ENCODE results near the gene ANGPTL1.

ANGPTL1 gene

DNA sequence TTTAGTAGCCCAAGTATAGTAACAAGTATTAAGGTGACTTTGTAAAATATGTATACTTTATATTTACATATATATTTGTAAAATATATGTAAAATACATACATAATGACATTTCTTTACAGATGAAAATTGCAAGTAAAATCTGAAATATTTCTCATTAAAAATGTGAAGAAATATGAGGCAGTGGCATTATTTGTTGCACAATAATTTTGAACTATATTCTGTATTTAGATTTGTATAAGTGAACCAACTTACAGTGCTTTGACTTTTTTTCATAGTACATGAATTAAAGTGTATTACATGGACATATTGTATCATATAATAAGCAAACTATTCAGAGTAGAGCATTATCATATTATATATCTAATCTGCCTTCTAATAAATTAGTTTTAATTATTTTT is 60.3 kb downstream of the ANGPTL1 start:
- no peak for FAIRE-seq
- no peak for DNase-seq (ENCODE audit: insufficient read length, low spot score)
- TF ChIP-seq, protein P1, sequence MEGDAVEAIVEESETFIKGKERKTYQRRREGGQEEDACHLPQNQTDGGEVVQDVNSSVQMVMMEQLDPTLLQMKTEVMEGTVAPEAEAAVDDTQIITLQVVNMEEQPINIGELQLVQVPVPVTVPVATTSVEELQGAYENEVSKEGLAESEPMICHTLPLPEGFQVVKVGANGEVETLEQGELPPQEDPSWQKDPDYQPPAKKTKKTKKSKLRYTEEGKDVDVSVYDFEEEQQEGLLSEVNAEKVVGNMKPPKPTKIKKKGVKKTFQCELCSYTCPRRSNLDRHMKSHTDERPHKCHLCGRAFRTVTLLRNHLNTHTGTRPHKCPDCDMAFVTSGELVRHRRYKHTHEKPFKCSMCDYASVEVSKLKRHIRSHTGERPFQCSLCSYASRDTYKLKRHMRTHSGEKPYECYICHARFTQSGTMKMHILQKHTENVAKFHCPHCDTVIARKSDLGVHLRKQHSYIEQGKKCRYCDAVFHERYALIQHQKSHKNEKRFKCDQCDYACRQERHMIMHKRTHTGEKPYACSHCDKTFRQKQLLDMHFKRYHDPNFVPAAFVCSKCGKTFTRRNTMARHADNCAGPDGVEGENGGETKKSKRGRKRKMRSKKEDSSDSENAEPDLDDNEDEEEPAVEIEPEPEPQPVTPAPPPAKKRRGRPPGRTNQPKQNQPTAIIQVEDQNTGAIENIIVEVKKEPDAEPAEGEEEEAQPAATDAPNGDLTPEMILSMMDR (IDR thresholded peaks at IDR 0.05; ENCODE audit: insufficient read depth, missing control alignments): no peak

DNA sequence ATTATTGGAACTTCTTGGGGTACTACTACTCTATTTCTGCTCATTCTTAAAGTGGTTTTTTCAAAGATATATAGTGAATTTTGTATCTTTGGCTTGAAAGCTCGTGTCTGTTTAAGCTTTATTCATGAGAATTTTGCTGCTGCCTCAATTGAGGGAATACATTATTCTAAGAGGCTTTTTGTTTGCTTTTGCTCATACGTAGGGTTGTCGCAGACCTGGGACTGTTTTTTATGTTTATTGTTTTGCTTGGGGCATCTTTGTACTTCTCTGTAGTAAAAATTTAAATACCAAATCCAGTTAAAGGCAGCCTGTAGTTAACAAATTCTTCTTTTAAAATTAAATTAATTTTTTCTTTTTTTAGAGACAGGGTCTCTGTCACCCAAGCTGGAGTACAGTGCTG is 62.3 kb downstream of the ANGPTL1 start:
- TF ChIP-seq, protein P1 (IDR thresholded peaks at IDR 0.05; ENCODE audit: insufficient read depth, missing control alignments): no peak
- FAIRE-seq (no peak), DNase-seq (ENCODE audit: insufficient read length, low spot score) (no peak)

DNA sequence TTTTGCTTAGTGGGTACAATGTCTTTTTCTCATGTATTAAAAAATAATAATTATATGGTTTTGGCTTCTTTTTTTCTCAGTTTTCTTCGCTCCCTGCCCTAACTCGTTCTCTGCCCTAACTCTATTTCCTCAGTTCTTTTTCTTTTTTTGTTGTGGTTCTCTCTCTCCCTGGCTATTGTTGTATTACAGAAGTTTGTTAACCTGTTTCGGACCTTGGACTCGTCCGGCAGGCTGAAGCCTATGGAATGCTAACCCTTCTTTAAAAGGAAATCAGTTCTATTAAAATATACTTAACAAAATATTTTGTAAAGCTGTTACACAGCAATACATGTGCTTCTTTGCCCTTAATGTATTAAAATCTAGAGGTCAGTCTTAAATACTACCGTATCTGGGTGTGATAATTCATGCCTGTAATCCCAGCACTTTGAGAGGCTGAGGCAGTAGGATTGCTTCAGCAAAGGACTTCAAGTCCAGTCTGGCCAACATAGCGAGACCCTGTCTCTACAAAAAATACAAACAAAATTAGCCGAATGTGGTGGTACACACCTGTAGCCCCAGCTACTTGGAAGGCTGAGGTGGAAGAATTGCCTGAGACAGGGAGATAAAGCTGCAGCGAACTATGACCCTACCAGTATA is 64.1 kb downstream of the ANGPTL1 start:
- DNase-seq (ENCODE audit: insufficient read length, low spot score): no peak
- FAIRE-seq: no peak
- TF ChIP-seq, protein P1 (IDR thresholded peaks at IDR 0.05; ENCODE audit: insufficient read depth, missing control alignments): no peak

DNA sequence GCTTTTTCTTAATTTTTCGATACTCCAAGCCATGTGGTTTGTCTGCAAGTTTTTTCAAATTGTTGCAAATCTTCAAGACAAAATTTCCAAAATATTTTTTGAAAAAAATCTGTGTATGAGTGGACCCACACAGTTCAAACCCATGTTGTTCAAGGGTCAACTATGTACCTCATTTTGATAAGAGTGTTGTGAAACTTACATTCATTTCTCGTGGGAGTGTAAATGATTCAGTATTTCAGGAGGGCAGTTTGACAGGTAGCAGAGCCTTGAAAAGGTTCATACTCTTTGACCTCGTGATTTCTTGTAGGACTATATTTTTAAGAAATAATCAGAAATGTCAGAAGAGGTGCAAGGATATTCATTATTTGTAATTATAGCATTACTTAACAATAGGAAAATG is 68.0 kb downstream of the ANGPTL1 start:
- FAIRE-seq: no peak
- TF ChIP-seq, protein P1 (IDR thresholded peaks at IDR 0.05; ENCODE audit: insufficient read depth, missing control alignments): no peak
- DNase-seq (ENCODE audit: insufficient read length, low spot score): no peak

Data from D721Med (cell line).